ENCODE data around the gene FAS. TPM values are rescaled to one million over a fixed set of nuclear protein-coding genes. Genes with fewer than 3 reads are reported as not detected.

FAS gene
- total and polyA plus RNA-seq, 4 donors, result 2.2 to 13.2 (median 5.9) TPM

GRCh38 chr10:88944813-88945212, 45.8 kb upstream of the FAS start:
- peaks cover 0 to 9% (median 8%) of the 10 kb centered on the region in 4 donors for H3K4me1 ChIP-seq (ENCODE audit: control insufficient read depth in 4 of 4, insufficient read depth in 4 of 4, low read length in 3 of 4)
- no peak for DNase-seq (ENCODE audit: low spot score)
- H3K27ac ChIP-seq (ENCODE audit: low read depth in 1 of 2, low read length in 2 of 2), result no peak overlapping the region
- no peak overlapping the region for H3K9ac ChIP-seq (ENCODE audit: low read depth in 1 of 2, low read length in 2 of 2)
- no peaks in the 10 kb centered on the region for H3K9me3 ChIP-seq (ENCODE audit: control insufficient read depth in 4 of 4, low read length in 3 of 4)
- TF ChIP-seq FOXA1 (IDR thresholded peaks at IDR 0.05) (no peak), EGR1 (IDR thresholded peaks at IDR 0.05; ENCODE audit: low read depth in 2 of 2) (no peak)
- WGBS, result 83% methylated on average over 3 of the region's 3 CpGs
- no peaks in the 10 kb centered on the region for H3K27me3 ChIP-seq (ENCODE audit: control insufficient read depth in 4 of 4, insufficient read depth in 4 of 4, low read length in 3 of 4)
- peaks cover 0 to 3% (median 0%) of the 10 kb centered on the region in 4 donors for H3K36me3 ChIP-seq (ENCODE audit: control insufficient read depth in 4 of 4, insufficient read depth in 3 of 4, low read depth in 1 of 4, low read length in 3 of 4)
- H3K4me3 ChIP-seq (ENCODE audit: low read depth in 1 of 3, low read length in 3 of 3), result no peak overlapping the region

- no peaks in the 10 kb centered on the region for H3K9me3 ChIP-seq (ENCODE audit: control insufficient read depth in 4 of 4, low read length in 3 of 4)
- no peaks in the 10 kb centered on the region for H3K27me3 ChIP-seq (ENCODE audit: control insufficient read depth in 4 of 4, insufficient read depth in 4 of 4, low read length in 3 of 4)
- H3K27ac ChIP-seq (ENCODE audit: low read depth in 1 of 2, low read length in 2 of 2), result no peak overlapping the region
- DNase-seq (ENCODE audit: low spot score), result no peak
- H3K9ac ChIP-seq (ENCODE audit: low read depth in 1 of 2, low read length in 2 of 2), result no peak overlapping the region
- H3K4me3 ChIP-seq (ENCODE audit: low read depth in 1 of 3, low read length in 3 of 3), result no peak overlapping the region
- no peak for TF ChIP-seq ZBTB33 (IDR thresholded peaks at IDR 0.05)
- no peak for TF ChIP-seq HNF4G (IDR thresholded peaks at IDR 0.05)
- no peak for TF ChIP-seq SP1 (IDR thresholded peaks at IDR 0.05)
- no peak for TF ChIP-seq CTCF (IDR thresholded peaks at IDR 0.05; ENCODE audit: low read depth, low read length, missing input control)
- no peak for TF ChIP-seq REST (IDR thresholded peaks at IDR 0.05)
- no peak for TF ChIP-seq HNF4A (conservative IDR thresholded peaks at IDR 0.05)
- no peak for TF ChIP-seq GABPA (IDR thresholded peaks at IDR 0.05 in 1 of 2, conservative IDR thresholded peaks at IDR 0.05 in 1 of 2)
- H3K36me3 ChIP-seq (ENCODE audit: control insufficient read depth in 4 of 4, insufficient read depth in 3 of 4, low read depth in 1 of 4, low read length in 3 of 4), result peaks cover 0 to 3% (median 0%) of the 10 kb centered on the region in 4 donors
- WGBS, result 92% methylated on average over 1 of the region's 1 CpG
- peaks cover 1 to 13% (median 10%) of the 10 kb centered on the region in 4 donors for H3K4me1 ChIP-seq (ENCODE audit: control insufficient read depth in 4 of 4, insufficient read depth in 4 of 4, low read length in 3 of 4)
These were observed 44.4 kb upstream of the FAS start for GRCh38 chr10:88946200-88946599.

Measured in liver (tissue), 9 donors.